Caco-2 (cell line): ENCODE results near the gene CENPP. TPM values are rescaled to one million over a fixed set of nuclear protein-coding genes. Genes with fewer than 3 reads are reported as not detected.

Source experiments
- BruUV-seq: library from RNA; stranded (reverse); fragments of 400-500 nt; replicated peaks from 2 replicates; lab custom pipeline; 2021; lab: Mats Ljungman, UMichigan
- CTCF ChIA-PET: fragments of 300-600 bp; sonication (Branson Sonifier 250); formaldehyde crosslinking; loops from one replicate; lab custom pipeline; 2022; ENCODE audit warnings: antibody characterized with exemption; lab: Charles Lee
- POLR2A ChIA-PET: fragments of 300-600 bp; sonication (Branson Sonifier 250); formaldehyde crosslinking; loops from one replicate; lab custom pipeline; 2022; ENCODE audit warnings: antibody characterized with exemption; lab: Charles Lee
- DNase-seq, 2 experiments: peaks; one replicate each; pipeline versions ENCODE4 v3.0.0 to v3.0.0-alpha.2; 2020 to 2022
- H3K27me3 ChIP-seq: replicated peaks from 2 replicates; pipeline ENCODE4 v1.6.0; 2011; ENCODE audit warnings: low read length; ENCODE audit not compliant: control insufficient read depth, insufficient read depth
- H3K36me3 ChIP-seq: 2 replicates; pipeline ENCODE4 v1.5.1; 2011; ENCODE audit warnings: low read length; ENCODE audit not compliant: control insufficient read depth, insufficient read depth
- H3K4me1 ChIP-seq: fragments of 250-450 bp; sonication (Bioruptor Pico); 2 replicates; pipeline ENCODE4 v1.5.1; 2020; ENCODE audit warnings: mild to moderate bottlenecking
- H3K4me3 ChIP-seq: 2 replicates; pipeline ENCODE4 v1.5.1; 2011; ENCODE audit warnings: low read depth, mild to moderate bottlenecking, control low read depth, low read length
- H3K9me3 ChIP-seq: fragments of 250-450 bp; sonication (Bioruptor Pico); 2 replicates; pipeline ENCODE4 v1.5.1; 2020; ENCODE audit warnings: mild to moderate bottlenecking, moderate library complexity
- H3K27ac Mint-ChIP-seq: one replicate; pipeline ENCODE4 v1.8.0; 2022; ENCODE audit warnings: mixed read lengths; ENCODE audit not compliant: unreplicated experiment
- H3K27me3 Mint-ChIP-seq: one replicate; pipeline ENCODE4 v1.8.0; 2022; ENCODE audit warnings: mixed read lengths; ENCODE audit not compliant: insufficient read depth, unreplicated experiment
- H3K36me3 Mint-ChIP-seq: one replicate; pipeline ENCODE4 v1.8.0; 2022; ENCODE audit warnings: mild to moderate bottlenecking, mixed read lengths; ENCODE audit not compliant: insufficient read depth, unreplicated experiment
- H3K4me1 Mint-ChIP-seq: one replicate; pipeline ENCODE4 v1.8.0; 2022; ENCODE audit warnings: low read depth, mixed read lengths; ENCODE audit not compliant: unreplicated experiment
- H3K4me3 Mint-ChIP-seq: one replicate; pipeline ENCODE4 v1.8.0; 2022; ENCODE audit warnings: mild to moderate bottlenecking, moderate library complexity, mixed read lengths; ENCODE audit not compliant: unreplicated experiment
- H3K9me3 Mint-ChIP-seq: one replicate; pipeline ENCODE4 v1.8.0; 2022; ENCODE audit warnings: mixed read lengths; ENCODE audit not compliant: unreplicated experiment
- CTCF ChIP-seq, 2 experiments: fragments of 200-600 bp in 1 of 2; IDR thresholded peaks; 1 replicate in 1 of 2; 2 replicates in 1 of 2; pipeline versions ENCODE4 v1.5.1 to v1.8.0; 2011 to 2022; ENCODE audit warnings: antibody characterized with exemption in 1 of 2, control low read depth in 1 of 2, inconsistent platforms in 1 of 2, low read depth in 1 of 2, low read length in 1 of 2, mild to moderate bottlenecking in 1 of 2, moderate library complexity in 1 of 2; ENCODE audit not compliant: insufficient read depth in 1 of 2, severe bottlenecking in 1 of 2, unreplicated experiment in 1 of 2
- intact Hi-C: fragments of 100-400 bp; cut with micrococcal nuclease; formaldehyde crosslinking; loops from one replicate; pipeline ENCODE4 v1.10.0; 2022; ENCODE audit not compliant: unreplicated experiment
- total RNA-seq: library from RNA; stranded (reverse); gene quantifications from 2 replicates; pipeline ENCODE4 v1.2.3, GENCODE V29; 2022

Gene CENPP
- total RNA-seq, 1 experiment from 2014 or later: 7.6 TPM

DNA sequence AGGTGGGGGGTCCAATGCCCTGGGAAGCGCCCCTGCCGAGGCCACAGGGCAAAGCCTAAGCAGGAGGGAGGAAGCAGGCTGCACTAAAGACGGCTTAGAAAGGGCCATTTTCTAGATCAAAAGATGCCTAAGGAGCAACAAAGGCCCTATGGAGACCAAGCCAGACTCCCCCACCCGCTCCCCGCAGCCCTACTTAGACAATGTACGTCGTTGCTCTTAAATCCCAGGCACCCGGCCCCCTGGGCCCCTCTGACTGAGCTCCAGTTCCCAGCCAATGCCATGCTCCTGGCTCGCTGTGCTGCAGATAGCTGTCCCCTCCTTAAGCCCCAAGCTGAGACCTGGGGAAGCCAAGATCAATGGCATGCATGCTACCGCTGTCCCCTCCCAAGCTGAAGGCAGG lies 333.8 kb downstream of the CENPP start:
- no peak overlapping the region for H3K4me3 Mint-ChIP-seq
- no peaks in the 10 kb centered on the region for H3K36me3 ChIP-seq
- H3K27ac Mint-ChIP-seq: no peak overlapping the region
- intact Hi-C loops: loop anchor here (10.0 kb wide), 1 partner anchor 425 kb away; no protein-coding TSS in a partner anchor
- no TSS peak for BruUV-seq
- CTCF ChIA-PET: no interaction called here
- H3K4me1 Mint-ChIP-seq: no peaks in the 10 kb centered on the region
- POLR2A ChIA-PET: no interaction called here
- no peak overlapping the region for H3K4me3 ChIP-seq
- no peaks in the 10 kb centered on the region for H3K27me3 Mint-ChIP-seq
- H3K9me3 Mint-ChIP-seq: no peaks in the 10 kb centered on the region
- no peaks in the 10 kb centered on the region for H3K4me1 ChIP-seq
- H3K36me3 Mint-ChIP-seq: peaks cover 6% of the 10 kb centered on the region
- H3K9me3 ChIP-seq: no peaks in the 10 kb centered on the region
- no peak for TF ChIP-seq CTCF (IDR thresholded peaks at IDR 0.05; ENCODE audit: insufficient read depth in 1 of 2, low read depth in 1 of 2, low read length in 1 of 2, severe bottlenecking in 1 of 2, unreplicated experiment in 1 of 2)
- DNase-seq: no peak
- no peaks in the 10 kb centered on the region for H3K27me3 ChIP-seq

DNA sequence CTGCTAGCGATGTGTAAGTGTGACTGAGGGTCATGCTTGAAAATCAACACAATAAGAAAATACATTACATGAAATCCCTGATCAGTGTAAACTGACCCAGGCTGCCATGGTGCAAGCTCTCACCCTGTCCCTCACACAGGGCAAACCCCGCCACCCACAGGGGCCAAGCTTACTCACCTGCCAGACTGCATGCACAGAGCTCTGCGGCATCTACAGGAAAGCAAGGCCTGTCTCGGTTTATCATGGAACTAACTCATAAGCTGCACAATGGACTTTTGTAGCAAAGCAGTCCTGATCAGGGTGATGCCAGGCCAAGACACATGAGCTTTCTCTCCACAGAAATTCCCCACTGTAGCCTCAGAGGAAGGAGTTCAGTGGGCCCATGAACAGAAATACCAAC lies 334.5 kb downstream of the CENPP start:
- intact Hi-C loops: no loop called here
- Mint-ChIP-seq H3K4me1 (no peaks in the 10 kb centered on the region), H3K9me3 (no peaks in the 10 kb centered on the region), H3K4me3 (no peak overlapping the region), H3K36me3 (peaks cover 6% of the 10 kb centered on the region), H3K27me3 (no peaks in the 10 kb centered on the region), H3K27ac (no peak overlapping the region)
- DNase-seq: no peak
- H3K27me3 ChIP-seq: no peaks in the 10 kb centered on the region
- BruUV-seq: no TSS peak
- H3K4me3 ChIP-seq: no peak overlapping the region
- ChIA-PET CTCF (no interaction called here), POLR2A (no interaction called here)
- no peaks in the 10 kb centered on the region for H3K4me1 ChIP-seq
- no peak for TF ChIP-seq CTCF (IDR thresholded peaks at IDR 0.05; ENCODE audit: insufficient read depth in 1 of 2, low read depth in 1 of 2, low read length in 1 of 2, severe bottlenecking in 1 of 2, unreplicated experiment in 1 of 2)
- H3K9me3 ChIP-seq: no peaks in the 10 kb centered on the region
- no peaks in the 10 kb centered on the region for H3K36me3 ChIP-seq

DNA sequence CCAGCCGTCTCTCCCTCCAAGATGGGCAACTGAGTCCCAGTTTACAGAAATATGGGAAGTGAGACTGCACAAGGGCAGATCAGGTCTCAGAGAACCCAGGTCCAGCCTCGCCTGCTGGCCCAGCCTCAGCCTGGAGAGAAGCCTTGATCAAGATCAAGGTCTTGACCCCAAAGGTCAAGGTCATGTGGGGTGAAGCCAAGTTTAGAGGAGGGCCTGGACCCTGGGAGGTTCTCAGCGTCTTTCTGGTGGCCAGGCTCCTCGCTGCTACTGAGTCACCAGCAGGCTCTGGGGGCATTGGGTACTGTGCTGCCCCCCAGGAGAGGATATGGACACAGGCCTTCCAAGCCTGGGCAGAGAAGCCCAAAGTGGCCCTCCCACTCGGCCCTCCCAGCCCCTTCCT lies 335.4 kb downstream of the CENPP start:
- H3K27me3 ChIP-seq: no peaks in the 10 kb centered on the region
- DNase-seq: no peak
- no peaks in the 10 kb centered on the region for H3K36me3 ChIP-seq
- intact Hi-C loops: no loop called here
- H3K4me1 ChIP-seq: no peaks in the 10 kb centered on the region
- H3K4me3 ChIP-seq: no peak overlapping the region
- no TSS peak for BruUV-seq
- CTCF ChIA-PET: no interaction called here
- no peak overlapping the region for H3K27ac Mint-ChIP-seq
- H3K27me3 Mint-ChIP-seq: no peaks in the 10 kb centered on the region
- H3K36me3 Mint-ChIP-seq: peaks cover 6% of the 10 kb centered on the region
- POLR2A ChIA-PET: no interaction called here
- H3K4me1 Mint-ChIP-seq: no peaks in the 10 kb centered on the region
- no peak for TF ChIP-seq CTCF (IDR thresholded peaks at IDR 0.05; ENCODE audit: insufficient read depth in 1 of 2, low read depth in 1 of 2, low read length in 1 of 2, severe bottlenecking in 1 of 2, unreplicated experiment in 1 of 2)
- H3K9me3 Mint-ChIP-seq: no peaks in the 10 kb centered on the region
- no peak overlapping the region for H3K4me3 Mint-ChIP-seq
- H3K9me3 ChIP-seq: no peaks in the 10 kb centered on the region
